HG03521 (cell line): ENCODE measurements around the gene RAB18.
A peak's percentile ranks its signal among the peaks of the same experiment; 100 is the strongest.
"Not testable (repeated sequence)": the region's sequence is repeated elsewhere in the genome, so short reads cannot be mapped to it uniquely, and the experiment has no call there.

ENCODE experiments used
- ATAC-seq: cut with Tn5 transposase; IDR thresholded peaks from one replicate; pipeline ENCODE4 v1.9.1; 2021; ENCODE audit warnings: mild to moderate bottlenecking, moderate library complexity; ENCODE audit not compliant: unreplicated experiment

The RAB18 gene

GRCh38 chr10:27504007-27504807 lies at the start of gene RAB18:
RAB18 (plus strand) TSS chr10:27504304; CDS start chr10:27504370, 66 bp downstream.
- ATAC-seq: peak; percentile 95

DNA sequence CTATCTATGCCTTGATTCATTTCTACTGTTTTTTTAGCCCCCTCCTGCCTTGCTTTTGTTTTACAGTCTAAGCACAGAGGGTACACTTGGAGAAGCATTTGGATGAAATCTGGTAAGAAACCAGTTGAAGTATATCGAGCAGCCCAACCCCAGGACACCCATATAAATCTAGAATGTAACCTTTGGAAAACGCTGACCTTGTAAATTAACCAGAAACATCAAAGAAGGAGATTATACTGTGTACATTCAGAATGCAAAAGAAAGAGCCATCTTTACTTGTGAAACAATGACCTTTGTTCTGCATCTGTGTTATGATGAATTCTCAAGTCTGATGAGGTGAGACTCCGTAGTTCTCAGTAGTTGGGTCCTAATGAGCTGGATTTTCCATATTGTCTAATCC lies 49.3 kb upstream of the RAB18 start:
- ATAC-seq: no peak

DNA sequence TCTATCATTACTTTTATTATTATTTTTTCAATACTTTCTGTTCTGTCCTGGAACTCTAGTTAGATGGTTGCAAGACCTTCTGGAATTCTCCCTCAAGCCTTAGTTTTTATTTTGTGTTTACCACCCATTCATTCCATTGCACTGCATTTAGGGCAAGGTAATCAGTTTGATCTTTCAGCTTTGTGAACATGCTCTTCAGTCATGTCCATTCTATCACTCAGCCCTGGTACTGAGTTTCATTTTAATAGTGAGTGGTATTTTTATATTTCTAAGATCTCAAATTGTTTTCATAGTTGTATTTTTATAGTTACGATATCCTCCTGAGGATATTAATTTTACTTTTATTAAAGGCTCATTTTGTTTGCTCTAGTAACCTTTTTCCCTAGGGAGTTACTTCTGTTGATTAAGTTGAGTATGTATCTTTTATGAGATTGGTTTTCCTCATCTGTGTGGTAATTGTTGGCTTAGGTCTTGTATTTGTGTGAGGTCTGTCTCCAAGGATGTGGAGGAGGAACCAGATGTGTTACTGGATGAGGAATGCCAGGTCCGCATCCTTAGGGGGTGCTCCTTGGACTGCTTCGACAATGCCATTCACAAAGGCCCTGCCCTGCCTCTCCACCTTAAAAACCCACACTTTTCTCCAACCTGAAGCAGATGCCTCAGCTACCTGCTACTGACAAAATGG lies 46.7 kb upstream of the RAB18 start:
- no peak for ATAC-seq

GRCh38 chr10:27457966-27458365 lies 46.1 kb upstream of the RAB18 start:
- ATAC-seq: no peak

- ATAC-seq: no peak
Observed at GRCh38 chr10:27461312-27461711, 42.8 kb upstream of the RAB18 start.

DNA sequence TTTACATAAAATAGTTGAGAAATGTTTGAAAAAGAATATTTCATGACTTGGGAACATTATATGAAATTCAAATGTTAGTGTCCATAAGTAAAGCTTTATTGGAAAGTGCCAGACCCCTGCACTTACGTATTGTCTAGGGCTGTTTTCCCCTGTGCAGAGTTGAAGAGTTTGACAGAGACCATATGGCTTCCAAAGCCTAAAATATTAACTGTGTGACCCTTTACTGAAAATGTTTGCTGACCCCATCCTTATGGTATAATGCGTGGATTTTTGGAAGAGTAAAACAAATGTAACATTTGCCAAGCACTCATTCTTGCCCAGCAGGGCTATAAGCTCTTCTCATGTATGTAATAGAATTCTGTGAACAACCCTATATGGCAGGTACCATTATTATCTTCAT lies 40.1 kb upstream of the RAB18 start:
- no peak for ATAC-seq

DNA sequence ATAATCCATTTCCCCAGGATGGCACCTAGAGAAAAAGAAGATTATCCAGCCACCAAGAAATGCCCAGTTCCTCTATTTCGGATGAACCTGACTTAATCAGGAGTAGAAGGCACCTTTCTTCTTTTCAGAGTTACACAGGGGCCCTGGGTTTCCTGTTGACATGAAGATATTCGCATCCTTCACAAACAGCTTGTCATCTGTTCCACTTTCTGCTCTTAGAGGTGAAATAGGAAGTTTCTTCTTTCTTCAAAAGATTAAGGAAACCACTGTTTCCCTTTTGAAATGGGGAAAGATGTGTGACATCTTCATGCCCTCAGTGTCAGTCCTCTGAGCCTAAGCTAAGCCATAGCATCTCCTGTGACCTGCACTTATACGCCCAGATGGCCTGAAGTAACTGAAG lies 39.1 kb upstream of the RAB18 start:
- peak; percentile 58 for ATAC-seq

DNA sequence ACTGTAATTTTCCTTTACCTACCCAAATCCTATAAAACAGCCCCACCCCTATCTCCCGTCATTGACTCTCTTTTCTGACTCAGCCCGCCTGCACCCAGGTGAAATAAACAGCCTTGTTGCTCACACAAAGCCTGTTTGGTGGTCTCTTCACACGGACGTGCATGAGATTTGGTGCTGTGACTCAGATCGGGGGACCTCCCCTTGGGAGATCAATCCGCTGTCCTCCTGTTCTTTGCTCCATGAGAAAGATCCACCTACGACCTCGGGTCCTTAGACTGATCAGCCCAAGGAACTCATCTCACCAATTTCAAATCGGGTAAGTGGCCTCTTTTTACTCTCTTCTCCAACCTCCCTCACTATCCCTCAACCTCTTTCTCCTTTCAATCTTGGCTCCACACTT lies 38.5 kb upstream of the RAB18 start:
- ATAC-seq: not testable (repeated sequence)

- ATAC-seq: no peak
Observed at GRCh38 chr10:27470885-27471284, 33.2 kb upstream of the RAB18 start.

DNA sequence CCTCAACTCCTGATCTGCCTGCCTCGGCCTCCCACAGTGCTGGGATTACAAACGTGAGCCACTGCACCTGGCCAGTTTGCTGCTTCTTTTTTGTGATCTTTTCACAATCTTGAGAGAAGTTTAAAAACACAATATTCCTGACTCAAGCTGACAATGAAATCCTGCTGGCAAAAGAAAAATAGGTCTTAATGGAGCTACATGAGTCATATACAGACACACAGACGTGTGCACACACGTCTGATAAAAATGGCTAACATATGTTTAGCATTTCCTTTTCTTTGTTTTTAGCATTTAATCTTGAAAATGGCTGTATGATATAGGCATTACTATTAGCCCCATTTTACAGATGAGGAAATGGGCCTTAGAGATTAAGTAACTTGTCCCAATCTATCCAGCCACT lies 29.4 kb upstream of the RAB18 start:
- ATAC-seq: no peak

GRCh38 chr10:27479016-27479415 lies 25.1 kb upstream of the RAB18 start:
- no peak for ATAC-seq

DNA sequence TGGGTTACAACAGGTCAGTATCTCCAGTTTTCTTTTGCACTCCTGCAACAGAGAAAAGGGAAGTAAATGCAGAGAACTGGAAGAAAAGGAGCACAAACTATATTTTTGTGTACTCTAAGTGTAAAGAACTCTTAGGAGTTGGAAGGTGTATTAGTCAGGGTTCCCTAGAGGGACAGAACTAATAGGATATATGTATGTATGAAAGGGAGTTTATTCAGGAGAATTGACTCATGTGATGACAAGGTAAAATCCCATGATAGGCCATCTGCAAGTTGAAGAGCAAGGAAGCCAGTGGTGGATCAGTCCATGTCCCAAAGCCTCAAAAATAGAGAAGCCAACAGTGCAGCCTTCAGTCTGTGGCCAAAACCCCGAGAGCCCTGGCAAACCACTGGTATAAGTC lies 22.6 kb upstream of the RAB18 start:
- no peak for ATAC-seq

GRCh38 chr10:27482984-27483956 lies 20.8 kb upstream of the RAB18 start:
- ATAC-seq: no peak

GRCh38 chr10:27485368-27485767 lies 18.7 kb upstream of the RAB18 start:
- no peak for ATAC-seq

- no peak for ATAC-seq
Observed at GRCh38 chr10:27485986-27486385, 18.1 kb upstream of the RAB18 start.

DNA sequence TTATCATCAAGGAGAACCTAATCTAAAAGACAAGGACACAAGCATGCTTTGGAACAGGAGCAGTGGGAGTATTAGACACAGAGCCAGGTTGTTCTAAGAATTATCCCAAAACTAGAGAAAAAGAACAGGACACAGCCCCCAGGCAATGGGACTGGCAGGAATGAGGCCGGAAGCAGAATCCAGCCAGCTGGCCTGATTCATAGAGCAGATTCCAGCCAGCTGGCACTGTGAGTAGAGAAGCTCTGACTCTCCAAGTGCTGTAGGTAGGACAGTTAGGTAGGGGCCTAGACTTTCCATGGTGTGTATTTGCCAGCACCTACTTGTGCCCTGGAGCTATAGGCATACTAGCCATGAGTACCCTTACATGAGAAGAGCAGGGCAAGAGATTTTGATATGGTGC lies 13.3 kb upstream of the RAB18 start:
- ATAC-seq: no peak

DNA sequence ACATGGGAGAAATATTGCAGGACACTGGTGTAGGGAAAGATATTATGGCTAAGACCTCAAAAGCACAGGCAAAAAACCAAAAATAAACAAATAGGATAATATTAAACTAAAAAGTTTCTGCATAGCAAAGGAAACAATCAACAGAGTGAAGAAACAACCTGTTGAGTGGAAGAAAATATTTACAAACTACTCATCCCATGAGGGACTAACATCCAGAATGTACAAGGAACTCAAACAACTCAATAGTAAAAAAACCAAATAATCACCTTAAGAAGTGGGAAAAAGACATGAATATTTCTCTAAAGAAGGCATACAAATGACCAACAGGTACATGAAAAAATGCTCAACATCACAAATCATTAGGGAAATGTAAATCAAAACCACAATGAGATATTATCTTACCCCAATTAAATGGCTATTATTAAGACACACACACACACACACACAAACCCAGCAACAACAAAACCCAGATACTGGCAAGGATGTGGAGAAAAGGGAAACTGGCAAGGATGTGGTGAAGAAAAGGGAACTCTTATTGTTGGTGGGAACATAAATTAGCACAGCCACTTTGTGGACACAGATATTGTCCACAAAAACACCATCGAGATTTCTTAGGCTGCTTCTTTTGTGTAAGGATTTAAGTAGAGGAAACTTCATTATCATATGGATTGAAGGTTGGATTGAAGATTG lies 9.8 kb upstream of the RAB18 start:
- no peak for ATAC-seq

GRCh38 chr10:27496137-27496536 lies 8.0 kb upstream of the RAB18 start:
- ATAC-seq: no peak

DNA sequence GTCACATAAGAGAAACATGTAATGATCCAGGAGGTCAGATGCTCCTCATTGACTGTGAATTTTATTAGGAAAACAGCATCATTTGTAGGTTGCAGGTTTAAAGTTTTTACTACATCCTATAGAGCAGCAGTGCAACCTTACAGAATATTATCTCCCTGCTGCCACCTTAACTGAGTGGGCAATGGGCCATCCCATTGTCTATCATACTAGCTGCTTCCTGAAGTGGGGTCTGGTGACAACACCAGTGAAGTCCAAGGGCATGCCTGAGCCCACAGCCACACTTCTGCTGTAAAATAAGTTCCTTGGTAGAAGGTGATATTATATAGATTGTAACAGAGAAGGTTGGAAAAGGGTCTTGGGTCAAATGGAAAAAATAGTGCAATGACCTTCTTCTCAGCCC lies 4.0 kb upstream of the RAB18 start:
- no peak for ATAC-seq

- no peak for ATAC-seq
Observed at GRCh38 chr10:27500886-27501285, 3.2 kb upstream of the RAB18 start.
